Activated CD4-positive, alpha-beta T cell treated with anti-CD3 and anti-CD28 coated beads for 4 hours (primary cell): ENCODE data around the gene DNAAF2.

ENCODE experiments used
- DNase-seq, 2 donors: peaks; one replicate each; pipeline ENCODE4 v3.0.0-alpha.2; 2020

The DNAAF2 gene

DNA sequence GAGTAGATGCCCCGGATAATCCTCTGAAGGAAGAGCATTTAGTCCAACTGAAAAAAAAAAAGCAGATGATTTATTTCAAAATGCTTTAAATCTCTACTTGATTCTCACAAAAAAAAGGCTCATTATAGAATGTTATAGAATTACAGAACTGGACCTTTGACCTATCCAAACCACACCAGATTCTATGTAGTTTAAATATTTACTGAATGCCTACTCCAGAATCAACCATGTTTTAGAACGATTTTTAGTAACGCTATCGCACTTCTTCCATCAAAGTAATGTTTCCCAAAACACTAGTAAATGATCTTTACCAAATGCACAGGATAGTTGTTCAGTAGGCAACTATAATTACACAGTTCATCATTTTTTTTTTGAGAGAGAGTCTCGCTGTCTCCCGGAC lies 51.4 kb downstream of the DNAAF2 start:
- no peak for DNase-seq

GRCh38 chr14:49582113-49582977 lies 52.7 kb downstream of the DNAAF2 start:
- no peak for DNase-seq

GRCh38 chr14:49581209-49582112 lies 53.6 kb downstream of the DNAAF2 start:
- DNase-seq, result no peak

DNA sequence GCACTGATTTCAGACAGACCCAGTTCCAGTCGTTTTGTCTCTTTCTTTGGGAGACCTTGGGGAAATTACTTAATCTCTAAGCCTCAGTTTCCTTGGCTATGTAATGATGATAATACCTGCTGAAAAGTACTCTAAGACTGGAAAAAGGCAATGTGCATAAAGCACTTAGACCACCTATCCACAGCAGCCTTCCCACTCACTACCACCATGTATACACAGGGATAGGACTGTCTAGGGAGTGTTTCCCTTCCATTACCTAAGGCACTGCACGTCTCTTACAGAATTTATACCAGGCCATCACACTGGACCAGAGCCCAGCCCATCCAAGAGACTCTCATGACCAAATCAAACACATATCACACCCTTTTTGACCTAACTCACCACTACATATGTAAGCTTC lies 55.2 kb downstream of the DNAAF2 start:
- no peak for DNase-seq

DNA sequence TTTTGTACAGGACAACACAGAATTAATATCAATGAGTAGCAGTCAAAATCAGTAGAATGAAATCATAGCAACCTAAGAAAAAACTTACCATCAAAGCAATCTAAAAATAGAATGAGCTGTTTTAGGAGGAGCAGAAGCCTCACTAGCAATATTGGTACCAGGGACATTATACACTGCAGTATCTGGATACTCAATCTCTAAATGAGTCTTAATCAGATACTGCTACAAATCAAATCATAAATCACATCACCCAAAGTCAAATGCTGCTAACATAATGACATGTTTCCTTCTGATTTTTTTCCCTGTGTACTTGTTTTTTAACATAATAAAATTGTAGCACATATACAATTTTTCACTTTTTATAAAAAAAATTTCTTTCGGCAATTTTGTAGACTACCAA lies 56.9 kb downstream of the DNAAF2 start:
- DNase-seq, result no peak
